ENCODE data around the gene GSTO2. TPM values are rescaled to one million over a fixed set of nuclear protein-coding genes. Genes with fewer than 3 reads are reported as not detected.
A peak's percentile ranks its signal among the peaks of the same experiment; 100 is the strongest.

GSTO2 gene
- total and polyA plus RNA-seq, 2 of the 13 experiments (the other 11 are each of a cell fraction or from before 2014, with no cell fraction given): 2.1 to 7.9 TPM

- TF ChIP-seq ZNF275 (CRISPR knock-in tag; IDR thresholded peaks at IDR 0.05; ENCODE audit: borderline replicate concordance): peak; percentile 27; the same call in 1 of the 2 replicates
- TF ChIP-seq HNRNPL (IDR thresholded peaks at IDR 0.05; ENCODE audit: low read depth, low read length): 0 out of 2 replicates have a peak, but pooled peaks have one; percentile 27
- no peak for TF ChIP-seq TFAP4 (IDR thresholded peaks at IDR 0.05; ENCODE audit: borderline replicate concordance, low read depth)
- TF ChIP-seq ZBTB26 (CRISPR knock-in tag; IDR thresholded peaks at IDR 0.05; ENCODE audit: borderline replicate concordance): peak; percentile 13; the same call in 1 of the 2 replicates
- TF ChIP-seq ZNF20 (CRISPR knock-in tag; IDR thresholded peaks at IDR 0.05): no peak
- TF ChIP-seq MXD1 (CRISPR knock-in tag; IDR thresholded peaks at IDR 0.05): no peak
- TF ChIP-seq ZNF362 (CRISPR knock-in tag; IDR thresholded peaks at IDR 0.05; ENCODE audit: borderline replicate concordance): no peak
- peak; percentile 53 for TF ChIP-seq HNRNPH1 (optimal IDR thresholded peaks at IDR 0.05; ENCODE audit: low read depth, low read length)
- no peak for TF ChIP-seq ZNF569 (CRISPR knock-in tag; IDR thresholded peaks at IDR 0.05; ENCODE audit: borderline replicate concordance)
- no peak for TF ChIP-seq TCF12 (IDR thresholded peaks at IDR 0.05)
- no peak for TF ChIP-seq TCF12 (CRISPR knock-in tag; IDR thresholded peaks at IDR 0.05)
- TF ChIP-seq NR1H2 (CRISPR knock-in tag; IDR thresholded peaks at IDR 0.05; ENCODE audit: borderline replicate concordance, low read depth): no peak; the same call in 1 of the 2 replicates
- TF ChIP-seq BATF2 (CRISPR knock-in tag; IDR thresholded peaks at IDR 0.05): no peak
- no peak for TF ChIP-seq NFYC (CRISPR knock-in tag; IDR thresholded peaks at IDR 0.05)
- peak; percentile 74 for TF ChIP-seq ZNF574 (CRISPR knock-in tag; IDR thresholded peaks at IDR 0.05)
- TF ChIP-seq ZNF501 (CRISPR knock-in tag; IDR thresholded peaks at IDR 0.05): peak; percentile 53; the same call in 1 of the 2 replicates
- peak; percentile 80 for TF ChIP-seq ELF3 (CRISPR knock-in tag; IDR thresholded peaks at IDR 0.05)
- no peak for TF ChIP-seq ZNF256 (CRISPR knock-in tag; conservative IDR thresholded peaks at IDR 0.05)
- no peak for TF ChIP-seq MIXL1 (CRISPR knock-in tag; IDR thresholded peaks at IDR 0.05)
- TF ChIP-seq TSC22D2 (CRISPR knock-in tag; IDR thresholded peaks at IDR 0.05; ENCODE audit: borderline replicate concordance): no peak
Measured at GRCh38 chr10:104254493-104255310, 14.3 kb upstream of the GSTO2 start, which contains the start of gene GSTO1 (continued).

Measured in HepG2 (cell line).